Renal pelvis (tissue), 4 donors: Measurements from ENCODE around the gene MAMDC2. TPM values are rescaled to one million over a fixed set of nuclear protein-coding genes. Genes with fewer than 3 reads are reported as not detected.

Experiments used
- DNase-seq: peaks from one replicate; pipeline ENCODE4 v3.0.0-alpha.2; 2013
- polyA plus RNA-seq, 3 donors: library from polyadenylated mRNA; unstranded; fragments of 120-200 nt; gene quantifications; one replicate each; pipeline ENCODE4 v1.2.1, GENCODE V29; 2013; ENCODE audit not compliant: insufficient read length in 3 of 3

Gene MAMDC2
- polyA plus RNA-seq, 3 donors = 6.0 to 7.3 (median 6.9) TPM

- DNase-seq = no peak
Measured at GRCh38 chr9:70060883-70061507, 17.3 kb downstream of the MAMDC2 start.

- DNase-seq = no peak
Measured at GRCh38 chr9:70061776-70062175, 18.1 kb downstream of the MAMDC2 start.

GRCh38 chr9:70064496-70064895, 20.8 kb downstream of the MAMDC2 start:
- DNase-seq = no peak

- DNase-seq = no peak
Measured at GRCh38 chr9:70065572-70065971, 21.9 kb downstream of the MAMDC2 start.

GRCh38 chr9:70066418-70066817, 22.8 kb downstream of the MAMDC2 start:
- no peak for DNase-seq

- DNase-seq = no peak
Measured at GRCh38 chr9:70066874-70067273, 23.2 kb downstream of the MAMDC2 start.

GRCh38 chr9:70069704-70070103, 26.1 kb downstream of the MAMDC2 start:
- no peak for DNase-seq

GRCh38 chr9:70073193-70073592, 29.5 kb downstream of the MAMDC2 start:
- no peak for DNase-seq

GRCh38 chr9:70073756-70074155, 30.1 kb downstream of the MAMDC2 start:
- no peak for DNase-seq

GRCh38 chr9:70076678-70077077, 33.0 kb downstream of the MAMDC2 start:
- DNase-seq = no peak

- no peak for DNase-seq
Measured at GRCh38 chr9:70079417-70080037, 35.9 kb downstream of the MAMDC2 start.

- DNase-seq = no peak
Measured at GRCh38 chr9:70080481-70081119, 37.0 kb downstream of the MAMDC2 start.

- DNase-seq = no peak
Measured at GRCh38 chr9:70081120-70081495, 37.5 kb downstream of the MAMDC2 start.

GRCh38 chr9:70083429-70083828, 39.8 kb downstream of the MAMDC2 start:
- no peak for DNase-seq

GRCh38 chr9:70085241-70085640, 41.6 kb downstream of the MAMDC2 start:
- peak; percentile 45 for DNase-seq

- no peak for DNase-seq
Measured at GRCh38 chr9:70091103-70091502, 47.5 kb downstream of the MAMDC2 start.

GRCh38 chr9:70091572-70091971, 47.9 kb downstream of the MAMDC2 start:
- no peak for DNase-seq

GRCh38 chr9:70092190-70092589, 48.5 kb downstream of the MAMDC2 start:
- DNase-seq = no peak

GRCh38 chr9:70093095-70093494, 49.4 kb downstream of the MAMDC2 start:
- no peak for DNase-seq

GRCh38 chr9:70093944-70094343, 50.3 kb downstream of the MAMDC2 start:
- no peak for DNase-seq

- DNase-seq = no peak
Measured at GRCh38 chr9:70094747-70095146, 51.1 kb downstream of the MAMDC2 start.

GRCh38 chr9:70097187-70097586, 53.5 kb downstream of the MAMDC2 start:
- DNase-seq = no peak

- no peak for DNase-seq
Measured at GRCh38 chr9:70100362-70100761, 56.7 kb downstream of the MAMDC2 start.

GRCh38 chr9:70101265-70101664, 57.6 kb downstream of the MAMDC2 start:
- DNase-seq = no peak
